DND-41 (cell line): ENCODE data around the gene MLLT1.

Source experiments
- ATAC-seq: fragments of 200-7000 bp; cut with Tn5 transposase; 3 replicates; pipeline ENCODE4 v1.9.1; 2021; ENCODE audit warnings: low read depth; ENCODE audit not compliant: insufficient read depth
- DNase-seq: peaks from one replicate; pipeline ENCODE4 v3.0.0-alpha.2; 2020
- H2AFZ ChIP-seq: 2 replicates; pipeline ENCODE4 v1.6.0; 2012; ENCODE audit warnings: low read depth, low read length
- H3K27ac ChIP-seq: 2 replicates; pipeline ENCODE4 v1.5.1; 2012; ENCODE audit warnings: low read length, inconsistent platforms
- H3K27me3 ChIP-seq: fragments of 200-600 bp; sonication (generic); 2 replicates; pipeline ENCODE4 v1.6.0; 2012; ENCODE audit warnings: low read length, mild to moderate bottlenecking, inconsistent platforms; ENCODE audit not compliant: insufficient read depth, poor library complexity
- H3K36me3 ChIP-seq: 2 replicates; pipeline ENCODE4 v1.5.1; 2012; ENCODE audit warnings: low read length, inconsistent platforms; ENCODE audit not compliant: insufficient read depth
- H3K4me1 ChIP-seq: 2 replicates; pipeline ENCODE4 v1.5.1; 2012; ENCODE audit warnings: mild to moderate bottlenecking, low read length; ENCODE audit not compliant: insufficient read depth
- H3K4me2 ChIP-seq: 2 replicates; pipeline ENCODE4 v1.6.0; 2012; ENCODE audit warnings: mild to moderate bottlenecking, moderate library complexity, low read length, inconsistent platforms; ENCODE audit not compliant: insufficient read depth
- H3K4me3 ChIP-seq, 2 experiments: fragments of 200-600 bp in 1 of 2; shearing (Covaris generic) in 1 of 2; 2 replicates each; pipeline ENCODE4 v1.5.1; 2012 to 2016; ENCODE audit warnings: inconsistent platforms in 2 of 2, low read length in 2 of 2, mild to moderate bottlenecking in 2 of 2, low read depth in 1 of 2, moderate library complexity in 1 of 2
- H3K79me2 ChIP-seq: 2 replicates; pipeline ENCODE4 v1.6.0; 2012; ENCODE audit warnings: low read length, inconsistent platforms; ENCODE audit not compliant: insufficient read depth
- H3K9ac ChIP-seq: 2 replicates; pipeline ENCODE4 v1.6.0; 2012; ENCODE audit warnings: low read depth, mild to moderate bottlenecking, inconsistent platforms, low read length, moderate library complexity
- H3K9me3 ChIP-seq: 2 replicates; pipeline ENCODE4 v1.5.1; 2012; ENCODE audit warnings: low read length, moderate library complexity, mild to moderate bottlenecking, inconsistent platforms; ENCODE audit not compliant: insufficient read depth, severe bottlenecking
- H4K20me1 ChIP-seq: 2 replicates; pipeline ENCODE4 v1.6.0; 2012; ENCODE audit warnings: low read length; ENCODE audit not compliant: insufficient read depth
- CTCF ChIP-seq: IDR thresholded peaks from 2 replicates; pipeline ENCODE4 v1.5.1; 2012; ENCODE audit warnings: borderline replicate concordance, low read length, moderate library complexity, mild to moderate bottlenecking; ENCODE audit not compliant: poor library complexity, severe bottlenecking; ENCODE audit errors: extremely low read depth
- EZH2 ChIP-seq: IDR thresholded peaks from 3 replicates; pipeline ENCODE4 v1.6.1; 2012; ENCODE audit warnings: borderline replicate concordance, low read depth, mild to moderate bottlenecking, moderate library complexity, low read length, inconsistent platforms; ENCODE audit not compliant: severe bottlenecking

The MLLT1 gene

DNA sequence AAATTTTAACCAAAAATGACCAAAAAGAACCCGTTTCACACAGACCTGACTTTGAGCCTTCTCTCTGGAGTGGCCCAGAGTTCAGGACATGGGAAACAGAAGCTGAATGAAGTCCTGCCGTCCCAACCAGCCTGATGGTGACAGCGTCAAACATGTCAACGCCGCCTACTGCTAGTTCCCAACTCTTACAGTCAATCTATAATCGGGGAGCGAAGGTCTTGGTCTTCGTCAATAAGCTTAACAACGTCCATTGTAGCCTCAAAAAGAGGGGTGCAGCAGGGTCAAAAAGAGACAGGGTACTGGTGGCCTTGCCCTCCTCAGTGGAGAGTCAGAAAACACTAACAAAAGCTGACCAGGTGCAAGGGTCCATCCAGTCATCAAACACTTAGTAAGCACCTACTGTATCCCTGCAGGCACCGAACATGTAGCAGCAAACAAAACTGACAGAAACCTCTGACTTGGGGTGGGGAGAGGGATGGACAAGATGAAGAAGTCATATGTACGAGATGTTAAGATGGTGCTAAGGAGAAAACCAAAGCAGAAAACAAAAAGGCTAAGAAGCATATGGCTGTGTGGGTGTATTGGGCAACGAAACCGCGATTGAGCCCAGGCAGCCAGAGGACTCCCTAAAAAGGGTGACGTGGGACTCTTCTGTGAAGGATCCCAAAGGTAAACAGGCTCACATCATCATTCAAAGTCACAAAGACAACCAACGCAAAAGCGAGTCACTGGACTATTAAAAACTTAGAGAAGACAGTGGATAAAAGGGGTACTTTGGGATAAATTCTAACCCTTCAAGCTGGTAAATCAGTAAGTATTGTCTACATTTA is 12.0 kb downstream of the MLLT1 start:
- Histone ChIP-seq H3K9ac (no peak overlapping the region), H3K27me3 (no peaks in the 10 kb centered on the region), H4K20me1 (peaks cover 67% of the 10 kb centered on the region), H3K4me1 (no peaks in the 10 kb centered on the region), H3K27ac (no peak overlapping the region), H3K79me2 (peaks cover 96% of the 10 kb centered on the region), H3K9me3 (no peaks in the 10 kb centered on the region), H3K36me3 (peaks cover 67% of the 10 kb centered on the region), H3K4me3 (no peak overlapping the region), H2AFZ (no peak overlapping the region), H3K4me2 (no peak overlapping the region)
- TF ChIP-seq EZH2 (no peak), CTCF (no peak)
- ATAC-seq = no peak
- DNase-seq = no peak

DNA sequence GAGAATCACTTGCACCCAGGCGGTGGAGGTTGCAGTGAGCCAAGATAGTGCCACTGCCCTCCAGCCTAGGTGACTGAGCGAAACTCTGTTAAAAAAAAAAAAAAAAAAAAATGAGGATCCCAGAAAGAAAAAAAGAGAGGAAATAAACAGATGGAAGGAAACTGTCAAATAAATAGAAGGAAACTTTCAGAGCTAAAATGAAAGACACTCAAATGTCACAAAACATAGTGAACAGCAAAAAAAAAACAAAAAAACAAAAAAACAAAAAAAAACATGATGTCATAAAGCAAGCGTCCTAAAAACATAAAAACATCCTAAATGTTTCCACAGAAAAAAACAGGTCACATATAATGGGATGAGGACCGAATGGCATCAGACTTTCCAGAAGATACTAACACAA is 15.0 kb downstream of the MLLT1 start:
- no peak for TF ChIP-seq EZH2
- TF ChIP-seq CTCF = no peak
- Histone ChIP-seq H2AFZ (no peak overlapping the region), H3K4me1 (no peaks in the 10 kb centered on the region), H3K4me2 (no peak overlapping the region), H3K79me2 (peaks cover 92% of the 10 kb centered on the region), H3K27ac (no peak overlapping the region), H3K27me3 (no peaks in the 10 kb centered on the region), H3K36me3 (peaks cover 80% of the 10 kb centered on the region), H3K9me3 (no peaks in the 10 kb centered on the region), H3K4me3 (no peak overlapping the region), H4K20me1 (peaks cover 64% of the 10 kb centered on the region), H3K9ac (no peak overlapping the region)
- DNase-seq (no peak), ATAC-seq (no peak)

- H2AFZ ChIP-seq = no peak overlapping the region
These were observed 15.9 kb downstream of the MLLT1 start for GRCh38 chr19:6263735-6264444.

DNA sequence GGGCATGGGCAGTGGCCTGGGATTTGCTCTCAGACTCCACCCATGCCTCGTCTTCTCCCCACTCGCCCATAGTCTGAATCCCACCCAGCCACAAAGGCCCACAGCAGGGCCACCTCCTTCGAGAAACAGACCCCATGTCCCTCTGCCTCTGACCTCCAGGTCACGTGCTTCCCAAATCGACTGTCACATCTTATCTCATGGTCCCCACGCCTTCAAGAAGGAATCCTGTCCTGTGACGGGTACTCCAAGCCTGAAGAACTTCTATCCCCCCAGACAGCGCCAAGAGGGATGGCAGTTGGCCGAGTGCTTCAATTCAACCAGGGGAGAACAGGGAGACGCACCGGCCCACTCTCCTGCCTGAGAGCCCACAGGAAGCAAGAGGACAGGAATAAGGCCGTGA is 16.5 kb downstream of the MLLT1 start:
- no peaks in the 10 kb centered on the region for H3K4me1 ChIP-seq
- no peak for TF ChIP-seq EZH2
- TF ChIP-seq CTCF = no peak
- H3K9me3 ChIP-seq = no peaks in the 10 kb centered on the region
- no peak overlapping the region for H3K9ac ChIP-seq
- H3K27me3 ChIP-seq = no peaks in the 10 kb centered on the region
- H3K79me2 ChIP-seq = peaks cover 92% of the 10 kb centered on the region
- no peak overlapping the region for H3K4me3 ChIP-seq
- ATAC-seq (no peak), DNase-seq (no peak)
- H3K27ac ChIP-seq = no peak overlapping the region
- peaks cover 63% of the 10 kb centered on the region for H4K20me1 ChIP-seq
- peaks cover 79% of the 10 kb centered on the region for H3K36me3 ChIP-seq
- no peak overlapping the region for H2AFZ ChIP-seq
- H3K4me2 ChIP-seq = no peak overlapping the region

More at GRCh38 chr19:6263735-6264444, 15.9 kb downstream of the MLLT1 start:
- H3K4me3 ChIP-seq = no peak overlapping the region
- no peak for ATAC-seq
- no peak overlapping the region for H3K9ac ChIP-seq
- DNase-seq = no peak
- peaks cover 63% of the 10 kb centered on the region for H4K20me1 ChIP-seq
- no peaks in the 10 kb centered on the region for H3K9me3 ChIP-seq
- no peak overlapping the region for H3K27ac ChIP-seq
- no peak overlapping the region for H3K4me2 ChIP-seq
- H3K36me3 ChIP-seq = peaks cover 79% of the 10 kb centered on the region
- no peaks in the 10 kb centered on the region for H3K4me1 ChIP-seq
- no peaks in the 10 kb centered on the region for H3K27me3 ChIP-seq
- TF ChIP-seq EZH2 = no peak
- H3K79me2 ChIP-seq = peaks cover 92% of the 10 kb centered on the region
